GM12865 (cell line): ENCODE measurements around the gene RIMS1.

Experiments
- DNase-seq: peaks from one replicate; pipeline ENCODE4 v3.0.0; 2010; ENCODE audit warnings: low read depth
- H3K4me3 ChIP-seq: 2 replicates; pipeline ENCODE4 v1.5.1; 2011; ENCODE audit warnings: mild to moderate bottlenecking, low read depth, low read length, control low read depth
- CTCF ChIP-seq: IDR thresholded peaks from 2 replicates; pipeline ENCODE4 v1.5.1; 2011; ENCODE audit warnings: low read length, control low read depth, low read depth, inconsistent platforms; ENCODE audit not compliant: insufficient read depth; ENCODE audit errors: missing control alignments

Gene RIMS1

GRCh38 chr6:72022830-72023229 lies 136.5 kb downstream of the RIMS1 start:
- no peak for TF ChIP-seq CTCF
- DNase-seq, result no peak
- no peak overlapping the region for H3K4me3 ChIP-seq

GRCh38 chr6:72031471-72031870 lies 145.1 kb downstream of the RIMS1 start:
- TF ChIP-seq CTCF, result no peak
- DNase-seq, result no peak
- no peak overlapping the region for H3K4me3 ChIP-seq

GRCh38 chr6:72032086-72032485 lies 145.7 kb downstream of the RIMS1 start:
- TF ChIP-seq CTCF, result no peak
- no peak for DNase-seq
- H3K4me3 ChIP-seq, result no peak overlapping the region

- TF ChIP-seq CTCF, result no peak
- no peak for DNase-seq
- no peak overlapping the region for H3K4me3 ChIP-seq
These were observed 149.1 kb downstream of the RIMS1 start for GRCh38 chr6:72035486-72035885.

GRCh38 chr6:72035966-72036365 lies 149.6 kb downstream of the RIMS1 start:
- DNase-seq, result no peak
- no peak for TF ChIP-seq CTCF
- no peak overlapping the region for H3K4me3 ChIP-seq

- TF ChIP-seq CTCF, result no peak
- no peak for DNase-seq
These were observed 150.7 kb downstream of the RIMS1 start for GRCh38 chr6:72037006-72037405.

GRCh38 chr6:72040111-72040510 lies 153.8 kb downstream of the RIMS1 start:
- DNase-seq, result no peak
- no peak overlapping the region for H3K4me3 ChIP-seq
- no peak for TF ChIP-seq CTCF

More at GRCh38 chr6:72037006-72037405, 150.7 kb downstream of the RIMS1 start:
- no peak overlapping the region for H3K4me3 ChIP-seq
